Muscle of leg (tissue), 16 donors: ENCODE results near the gene SLC25A53. TPM values are rescaled to one million over a fixed set of nuclear protein-coding genes. Genes with fewer than 3 reads are reported as not detected.

Experiments used
- DNase-seq: peaks from one replicate; pipeline ENCODE4 v3.0.0; 2013
- H3K27ac ChIP-seq: one replicate; pipeline ENCODE4 v1.5.1; 2013; ENCODE audit warnings: mild to moderate bottlenecking, low read length, control low read depth
- H3K27me3 ChIP-seq: one replicate; pipeline ENCODE4 v1.6.1; 2013; ENCODE audit warnings: low read length; ENCODE audit not compliant: control insufficient read depth, insufficient read depth
- H3K36me3 ChIP-seq: one replicate; pipeline ENCODE4 v1.6.1; 2013; ENCODE audit warnings: low read length; ENCODE audit not compliant: control insufficient read depth, insufficient read depth
- H3K4me1 ChIP-seq: one replicate; pipeline ENCODE4 v1.6.1; 2013; ENCODE audit warnings: low read length; ENCODE audit not compliant: control insufficient read depth, insufficient read depth
- H3K4me3 ChIP-seq: one replicate; pipeline ENCODE4 v1.5.1; 2013; ENCODE audit warnings: low read length, control low read depth
- H3K9me3 ChIP-seq: replicated peaks from 2 replicates; pipeline ENCODE4 v1.6.1; 2013; ENCODE audit warnings: low read depth, low read length; ENCODE audit not compliant: control insufficient read depth
- WGBS: methylation state at CpG from one replicate; pipeline ENCODE4 v1.1.5; 2013; ENCODE audit warnings: missing lambda C conversion rate; ENCODE audit not compliant: insufficient coverage; 5-methylcytosine and 5-hydroxymethylcytosine counted together
- long read RNA-seq, 11 donors: transcript quantifications; one replicate each; lab custom pipeline, GENCODE V29; 2026
- polyA plus RNA-seq, 8 donors: library from polyadenylated mRNA; unstranded; fragments of 120-200 nt; gene quantifications; one replicate each; pipeline versions ENCODE4 v1.2.1 to v1.2.3, GENCODE V29; 2013; ENCODE audit warnings: inconsistent platforms in 1 of 8, low replicate concordance in 1 of 8; ENCODE audit not compliant: insufficient read length in 8 of 8, insufficient read depth in 1 of 8
- total RNA-seq: library from RNA; stranded (reverse); fragments of 120-200 nt; gene quantifications from one replicate; pipeline ENCODE4 v1.2.4, GENCODE V29; 2013

SLC25A53 gene
- 8.8 TPM for total RNA-seq
- 1 to 10 TPM; 3.1 to 7.2 (median 6.5) TPM for polyA plus RNA-seq
- long read RNA-seq, donor 1, result 0 reads
- long read RNA-seq, donor 2, result 0 reads
- long read RNA-seq, donor 3, partial matches to known transcripts, result 0 of 3 reads
- long read RNA-seq, donor 3, other reads (novel, unspliced or antisense), result 0 of 3 reads
- long read RNA-seq, donor 4, partial matches to known transcripts, result 0 of 4 reads
- long read RNA-seq, donor 4, other reads (novel, unspliced or antisense), result 0 of 4 reads
- long read RNA-seq, donor 5, transcript SLC25A53-201 (2 exons, 731 nt), result major isoform, 5 of 5 reads
- long read RNA-seq, donor 5, partial matches to known transcripts, result 0 of 5 reads
- long read RNA-seq, donor 5, other reads (novel, unspliced or antisense), result 0 of 5 reads
- long read RNA-seq, donor 6, transcript SLC25A53-201 (2 exons, 731 nt), result major isoform, 5 of 5 reads
- long read RNA-seq, donor 6, partial matches to known transcripts, result 0 of 5 reads
- long read RNA-seq, donor 6, other reads (novel, unspliced or antisense), result 0 of 5 reads
- long read RNA-seq, donor 7, transcript SLC25A53-201 (2 exons, 731 nt), result major isoform, 7 of 7 reads
- long read RNA-seq, donor 7, partial matches to known transcripts, result 0 of 7 reads
- long read RNA-seq, donor 7, other reads (novel, unspliced or antisense), result 0 of 7 reads
- long read RNA-seq, donor 8, partial matches to known transcripts, result 0 of 3 reads
- long read RNA-seq, donor 8, other reads (novel, unspliced or antisense), result 0 of 3 reads
- long read RNA-seq, donor 9, partial matches to known transcripts, result 0 of 4 reads
- long read RNA-seq, donor 9, other reads (novel, unspliced or antisense), result 0 of 4 reads
- long read RNA-seq, donor 10, transcript SLC25A53-201 (2 exons, 731 nt), result major isoform, 7 of 7 reads
- long read RNA-seq, donor 10, partial matches to known transcripts, result 0 of 7 reads
- long read RNA-seq, donor 10, other reads (novel, unspliced or antisense), result 0 of 7 reads
- long read RNA-seq, donor 11, partial matches to known transcripts, result 0 of 2 reads
- long read RNA-seq, donor 11, other reads (novel, unspliced or antisense), result 0 of 2 reads

GRCh38 chrX:104156630-104157529 is at the start of gene SLC25A53:
Gene SLC25A53, minus strand, starts transcription at chrX:104157009. Its CDS starts 51,752 bp downstream, at chrX:104105257.
- Histone ChIP-seq H3K27me3 (peaks cover 22% of the 10 kb centered on the region), H3K9me3 (no peaks in the 10 kb centered on the region), H3K4me1 (peaks cover 3% of the 10 kb centered on the region), H3K27ac (peak within 1 kb of the TSS; percentile 98), H3K36me3 (no peaks in the 10 kb centered on the region), H3K4me3 (peak within 1 kb of the TSS; percentile 69)
- peak; percentile 92 for DNase-seq
- 32% methylated on average over 41 of the region's 44 CpGs for WGBS

GRCh38 chrX:104205548-104205947 is 48.7 kb upstream of the SLC25A53 start:
- WGBS, result 89% methylated on average over 4 of the region's 5 CpGs
- Histone ChIP-seq H3K9me3 (no peaks in the 10 kb centered on the region), H3K36me3 (no peaks in the 10 kb centered on the region), H3K27me3 (peaks cover 21% of the 10 kb centered on the region), H3K27ac (no peak overlapping the region), H3K4me3 (no peak overlapping the region), H3K4me1 (no peaks in the 10 kb centered on the region)
- no peak for DNase-seq

GRCh38 chrX:104195489-104196084 is 38.8 kb upstream of the SLC25A53 start:
- peak; percentile 46 for DNase-seq
- no peak overlapping the region for H3K27ac ChIP-seq
- H3K4me1 ChIP-seq, result no peaks in the 10 kb centered on the region
- H3K9me3 ChIP-seq, result no peaks in the 10 kb centered on the region
- no peak overlapping the region for H3K4me3 ChIP-seq
- peaks cover 5% of the 10 kb centered on the region for H3K36me3 ChIP-seq
- WGBS, result no CpG with 5 or more reads among the region's 1 CpG
- peaks cover 3% of the 10 kb centered on the region for H3K27me3 ChIP-seq

- Histone ChIP-seq H3K9me3 (no peaks in the 10 kb centered on the region), H3K27me3 (peaks cover 2% of the 10 kb centered on the region), H3K4me3 (no peak overlapping the region), H3K36me3 (peaks cover 5% of the 10 kb centered on the region), H3K4me1 (no peaks in the 10 kb centered on the region), H3K27ac (no peak overlapping the region)
- no peak for DNase-seq
- WGBS, result 75% methylated on average over 1 of the region's 1 CpG
Measured at GRCh38 chrX:104195013-104195412, 38.2 kb upstream of the SLC25A53 start.

- peaks cover 5% of the 10 kb centered on the region for H3K36me3 ChIP-seq
- no peaks in the 10 kb centered on the region for H3K9me3 ChIP-seq
- no peak overlapping the region for H3K4me3 ChIP-seq
- H3K27ac ChIP-seq, result no peak overlapping the region
- DNase-seq, result no peak
- H3K4me1 ChIP-seq, result no peaks in the 10 kb centered on the region
- peaks cover 2% of the 10 kb centered on the region for H3K27me3 ChIP-seq
- WGBS, result no CpG with 5 or more reads among the region's 2 CpGs
Measured at GRCh38 chrX:104193485-104193884, 36.7 kb upstream of the SLC25A53 start.

GRCh38 chrX:104189837-104190236 is 33.0 kb upstream of the SLC25A53 start:
- Histone ChIP-seq H3K9me3 (no peaks in the 10 kb centered on the region), H3K27me3 (peaks cover 4% of the 10 kb centered on the region), H3K4me3 (no peak overlapping the region), H3K27ac (no peak overlapping the region), H3K36me3 (peaks cover 2% of the 10 kb centered on the region), H3K4me1 (no peaks in the 10 kb centered on the region)
- 100% methylated on average over 1 of the region's 5 CpGs for WGBS
- DNase-seq, result no peak

- H3K27me3 ChIP-seq, result peaks cover 6% of the 10 kb centered on the region
- WGBS, result 77% methylated on average over 4 of the region's 8 CpGs
- H3K36me3 ChIP-seq, result peaks cover 2% of the 10 kb centered on the region
- no peak for DNase-seq
- no peak overlapping the region for H3K4me3 ChIP-seq
- no peaks in the 10 kb centered on the region for H3K9me3 ChIP-seq
- H3K4me1 ChIP-seq, result no peaks in the 10 kb centered on the region
- H3K27ac ChIP-seq, result no peak overlapping the region
Measured at GRCh38 chrX:104187931-104188330, 31.1 kb upstream of the SLC25A53 start.

- no peaks in the 10 kb centered on the region for H3K9me3 ChIP-seq
- DNase-seq, result no peak
- no peak overlapping the region for H3K27ac ChIP-seq
- no peak overlapping the region for H3K4me3 ChIP-seq
- H3K27me3 ChIP-seq, result peaks cover 6% of the 10 kb centered on the region
- H3K4me1 ChIP-seq, result no peaks in the 10 kb centered on the region
- 93% methylated on average over 3 of the region's 4 CpGs for WGBS
- peaks cover 2% of the 10 kb centered on the region for H3K36me3 ChIP-seq
Measured at GRCh38 chrX:104183685-104184084, 26.9 kb upstream of the SLC25A53 start.

GRCh38 chrX:104173841-104174240 is 17.0 kb upstream of the SLC25A53 start:
- Histone ChIP-seq H3K36me3 (peaks cover 2% of the 10 kb centered on the region), H3K27ac (no peak overlapping the region), H3K9me3 (no peaks in the 10 kb centered on the region), H3K4me1 (no peaks in the 10 kb centered on the region), H3K27me3 (peaks cover 8% of the 10 kb centered on the region), H3K4me3 (no peak overlapping the region)
- no peak for DNase-seq
- WGBS, result 82% methylated on average over 3 of the region's 6 CpGs
